ENCODE results near the gene STIM1.
"Not testable (repeated sequence)": the region's sequence is repeated elsewhere in the genome, so short reads cannot be mapped to it uniquely, and the experiment has no call there.

The STIM1 gene

GRCh38 chr11:3856856-3857553 lies 1.5 kb downstream of the STIM1 start:
- no peak for DNase-seq

GRCh38 chr11:3857628-3858027 lies 2.2 kb downstream of the STIM1 start:
- DNase-seq, result no peak

- DNase-seq, result no peak
These were observed 4.0 kb downstream of the STIM1 start for GRCh38 chr11:3859373-3859881.

- DNase-seq, result no peak
These were observed 4.9 kb downstream of the STIM1 start for GRCh38 chr11:3860375-3860774.

GRCh38 chr11:3860898-3861393 lies 5.5 kb downstream of the STIM1 start:
- DNase-seq, result not testable (repeated sequence)

GRCh38 chr11:3861683-3862082 lies 6.2 kb downstream of the STIM1 start:
- DNase-seq, result no peak

GRCh38 chr11:3865388-3866193 lies 10.1 kb downstream of the STIM1 start:
- DNase-seq, result no peak

GRCh38 chr11:3866206-3866605 lies 10.7 kb downstream of the STIM1 start:
- no peak for DNase-seq

- DNase-seq, result no peak
These were observed 11.4 kb downstream of the STIM1 start for GRCh38 chr11:3866836-3867208.

- no peak for DNase-seq
These were observed 12.0 kb downstream of the STIM1 start for GRCh38 chr11:3867209-3868091.

GRCh38 chr11:3873712-3874349 lies 18.4 kb downstream of the STIM1 start:
- no peak for DNase-seq

- no peak for DNase-seq
These were observed 21.1 kb downstream of the STIM1 start for GRCh38 chr11:3876613-3877012.

- DNase-seq, result no peak
These were observed 22.1 kb downstream of the STIM1 start for GRCh38 chr11:3877364-3878257.

GRCh38 chr11:3878258-3878584 lies 22.8 kb downstream of the STIM1 start:
- DNase-seq, result no peak

GRCh38 chr11:3879216-3879966 lies 23.9 kb downstream of the STIM1 start:
- DNase-seq, result no peak

- no peak for DNase-seq
These were observed 24.6 kb downstream of the STIM1 start for GRCh38 chr11:3879967-3880542.

GRCh38 chr11:3880724-3881123 lies 25.3 kb downstream of the STIM1 start:
- no peak for DNase-seq

GRCh38 chr11:3882655-3883054 lies 27.2 kb downstream of the STIM1 start:
- no peak for DNase-seq

- no peak for DNase-seq
These were observed 30.4 kb downstream of the STIM1 start for GRCh38 chr11:3885855-3886254.

- no peak for DNase-seq
These were observed 31.5 kb downstream of the STIM1 start for GRCh38 chr11:3886985-3887384.
